H1 (cell line): ENCODE measurements around the gene RNU2-1. TPM values are rescaled to one million over a fixed set of nuclear protein-coding genes. Genes with fewer than 3 reads are reported as not detected.

Experiments
- SP1 ChIP-seq: IDR thresholded peaks from 2 replicates; pipeline ENCODE4 v1.6.1; 2011; ENCODE audit warnings: low read depth, low read length
- polyA plus RNA-seq, 7 experiments: library from polyadenylated mRNA; depleted of rRNA in 3 of 7; stranded (reverse) in 5 of 7; unstranded in 2 of 7; fragments of >200 nt in 5 of 7; fragments of 200-250 nt in 2 of 7; gene quantifications; 1 replicate in 5 of 7; 2 replicates in 1 of 7; 4 replicates in 1 of 7; pipeline versions ENCODE4 v1.2.1 to v1.2.3, GENCODE V29; 2011 to 2013; ENCODE audit warnings: missing spikeins in 2 of 7, mixed read lengths in 2 of 7
- total RNA-seq: library from RNA; stranded (reverse); fragmentation: NEBNext Ultra II Directional; extraction: Animal tissue kit (Norgen Biotek cat#: 25700); gene quantifications from 2 replicates; pipeline ENCODE4 v1.2.1, GENCODE V29; 2021

The RNU2-1 gene
- total and polyA plus RNA-seq, 2 of the 8 experiments (the other 6 are each of a cell fraction or from before 2014, with no cell fraction given), result 2,508 TPM; not detected in 1

GRCh38 chr17:43200127-43200526, 33.6 kb downstream of the RNU2-1 start (continued):
- no peak for TF ChIP-seq SP1
- TF ChIP-seq, all 59 proteins: peak for 0
